Thyroid gland (tissue), 4 donors: Measurements from ENCODE around the gene AURKB.

Experiments used
- CTCF ChIP-seq, 6 experiments: fragments of 200-600 bp in 3 of 6; fragments of 450-650 bp in 3 of 6; sonication (generic) in 3 of 6; IDR thresholded peaks; one replicate each; pipeline ENCODE4 v1.5.1; 2016 to 2019; ENCODE audit warnings: antibody characterized with exemption in 6 of 6, mild to moderate bottlenecking in 2 of 6, inconsistent platforms in 1 of 6, moderate library complexity in 1 of 6
- POLR2A ChIP-seq, 2 donors: fragments of 450-650 bp; IDR thresholded peaks; one replicate each; pipeline ENCODE4 v1.6.1; 2017; ENCODE audit warnings: antibody characterized with exemption in 2 of 2, mild to moderate bottlenecking in 2 of 2, moderate library complexity in 1 of 2

GRCh38 chr17:8234361-8235270, 24.2 kb upstream of the AURKB start:
- TF ChIP-seq CTCF (IDR thresholded peaks at IDR 0.05) (no peak), POLR2A (IDR thresholded peaks at IDR 0.05) (no peak)
